GM21717 (cell line): ENCODE measurements around the gene KLHDC7A.

ENCODE experiments used
- ATAC-seq: cut with Tn5 transposase; IDR thresholded peaks from one replicate; pipeline ENCODE4 v1.9.1; 2021; ENCODE audit warnings: mild to moderate bottlenecking, moderate library complexity; ENCODE audit not compliant: unreplicated experiment

KLHDC7A gene

DNA sequence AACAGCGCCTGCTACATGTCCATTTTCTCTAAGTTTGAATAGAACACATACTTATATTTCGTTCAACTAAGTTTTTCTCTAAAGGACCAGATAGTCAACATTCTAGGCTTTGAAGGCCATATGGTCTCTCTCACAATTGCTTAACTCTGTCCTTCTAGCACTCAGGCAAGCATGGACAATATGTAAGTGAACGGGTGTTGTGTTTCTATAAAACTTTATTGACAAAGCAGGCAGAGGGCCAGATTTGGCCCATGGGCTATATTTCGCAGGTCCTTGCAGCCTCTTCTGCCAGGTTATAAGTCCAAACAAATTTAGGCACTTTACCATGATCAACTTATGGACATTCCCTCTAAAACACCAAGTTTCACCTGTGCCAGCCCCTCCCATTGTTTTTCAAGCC is 21.1 kb downstream of the KLHDC7A start:
- ATAC-seq: no peak

DNA sequence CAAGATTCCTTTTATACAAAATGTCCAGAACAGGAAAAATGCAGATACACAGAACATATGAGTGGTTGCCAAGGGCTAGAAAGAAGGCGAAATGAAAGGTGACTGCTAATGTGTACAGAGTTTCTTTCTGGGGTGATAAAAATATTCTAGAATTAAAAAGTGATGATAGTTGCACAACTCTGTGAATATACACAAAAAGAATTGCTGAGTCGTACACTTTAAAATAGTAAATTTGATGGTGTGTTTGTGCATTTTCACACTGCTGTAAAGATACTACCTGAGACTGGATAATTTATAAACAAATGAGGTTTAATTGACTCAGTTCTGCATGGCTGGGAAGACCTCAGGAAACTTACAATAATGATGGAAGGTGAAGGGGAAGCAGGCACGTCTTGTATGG is 23.9 kb downstream of the KLHDC7A start:
- ATAC-seq: no peak

DNA sequence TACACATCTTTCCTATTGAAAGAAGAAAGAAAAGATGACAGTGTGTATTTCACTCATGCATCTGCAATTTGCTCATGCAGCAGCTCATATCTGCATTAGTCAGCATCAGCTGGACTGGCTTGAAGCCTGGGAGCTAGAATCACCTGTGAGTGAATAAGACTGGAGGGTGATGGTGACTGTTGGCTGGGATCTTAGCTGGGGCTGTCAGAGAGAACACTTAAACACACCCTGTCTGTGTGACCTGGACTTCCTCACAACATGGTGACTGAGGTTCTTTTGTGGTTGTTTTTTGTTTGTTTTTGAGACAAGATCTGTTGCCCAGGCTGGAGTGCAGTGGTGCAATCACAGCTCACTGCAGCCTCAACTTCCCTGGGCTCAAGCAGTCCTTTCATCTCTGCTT is 24.9 kb downstream of the KLHDC7A start:
- ATAC-seq: no peak

DNA sequence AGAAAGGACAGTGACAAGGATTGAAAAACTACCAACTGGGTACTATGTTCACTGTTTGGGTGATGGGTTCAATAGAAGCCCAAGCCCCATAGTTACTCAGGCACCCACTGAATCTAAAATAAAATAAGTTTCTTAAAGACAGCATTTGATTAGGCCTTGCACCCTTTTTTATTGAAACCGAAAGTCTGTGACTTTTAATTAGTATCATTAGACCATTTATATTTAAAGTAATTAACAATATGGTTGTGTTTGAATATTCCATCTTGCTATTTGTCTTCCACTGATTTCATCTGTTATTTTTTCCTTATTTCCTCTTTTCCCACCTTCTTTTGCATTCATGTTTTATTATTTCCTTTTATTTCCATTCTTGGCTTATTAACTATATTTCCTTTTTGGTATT is 27.4 kb downstream of the KLHDC7A start:
- no peak for ATAC-seq

DNA sequence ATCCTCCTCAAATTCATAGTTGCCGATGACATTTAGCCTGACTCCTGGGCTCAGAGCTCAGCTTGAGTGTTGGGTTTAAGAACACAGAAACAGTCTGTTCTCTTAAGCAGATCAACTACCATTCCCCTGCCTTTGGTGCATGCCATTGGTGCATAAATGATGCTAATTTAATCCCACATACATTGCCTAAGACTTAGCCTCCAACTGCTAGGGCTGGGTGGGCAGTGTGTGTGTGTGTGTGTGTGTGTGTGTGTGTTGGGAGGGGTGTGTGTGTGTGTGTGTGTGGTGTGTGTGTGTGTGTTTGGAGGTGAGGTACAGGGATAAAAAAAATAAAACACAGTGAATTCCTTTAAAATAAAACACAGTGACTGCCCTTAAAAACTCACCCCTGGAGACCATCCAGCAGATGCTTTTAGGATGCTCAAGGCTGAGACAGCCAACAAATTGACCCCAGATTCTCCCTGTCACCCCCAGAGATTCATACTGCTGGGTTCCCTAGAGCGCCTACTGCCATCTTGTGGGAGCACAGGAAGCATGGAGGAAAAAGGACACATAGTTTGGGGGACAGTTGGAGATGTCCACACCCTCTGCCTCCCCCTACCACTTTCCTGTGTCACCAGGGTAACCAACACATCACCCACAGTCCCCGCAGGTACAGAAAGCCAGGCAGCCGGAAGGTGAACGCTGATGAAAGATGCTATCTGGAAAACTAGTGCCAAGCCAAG is 30.6 kb downstream of the KLHDC7A start:
- ATAC-seq: no peak

DNA sequence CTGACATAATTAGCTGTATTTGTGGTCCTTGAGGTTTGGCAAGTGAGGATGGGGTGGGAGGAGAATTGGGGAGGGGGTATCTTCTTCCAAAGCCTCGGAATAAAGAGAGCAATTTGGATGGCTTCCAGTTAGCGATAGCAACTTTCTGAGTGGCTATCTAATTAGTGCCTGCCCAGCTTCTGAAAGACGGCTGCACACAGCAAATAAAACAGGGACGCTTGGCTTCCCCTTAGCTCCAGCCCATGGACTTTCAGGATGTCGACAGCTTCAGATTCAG is 31.1 kb downstream of the KLHDC7A start:
- no peak for ATAC-seq

DNA sequence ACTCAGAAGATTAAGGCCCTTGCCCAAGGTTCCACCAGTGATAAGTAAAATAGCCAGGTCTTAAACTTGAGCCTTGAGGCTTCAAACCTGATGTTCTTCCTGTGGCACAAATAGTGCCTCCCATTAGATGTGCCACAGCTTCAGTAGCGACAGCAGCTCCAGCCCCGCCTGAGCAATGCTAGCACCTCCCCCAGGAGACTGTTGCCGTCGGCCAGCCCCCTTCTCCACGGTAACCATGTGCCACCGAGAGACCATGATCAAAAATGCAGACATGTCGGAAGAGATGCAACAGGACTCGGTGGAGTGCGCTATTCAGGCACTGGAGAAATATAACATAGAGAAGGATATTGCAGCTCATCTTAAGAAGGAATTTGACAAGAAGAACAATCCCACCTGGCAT is 32.2 kb downstream of the KLHDC7A start:
- ATAC-seq: no peak

DNA sequence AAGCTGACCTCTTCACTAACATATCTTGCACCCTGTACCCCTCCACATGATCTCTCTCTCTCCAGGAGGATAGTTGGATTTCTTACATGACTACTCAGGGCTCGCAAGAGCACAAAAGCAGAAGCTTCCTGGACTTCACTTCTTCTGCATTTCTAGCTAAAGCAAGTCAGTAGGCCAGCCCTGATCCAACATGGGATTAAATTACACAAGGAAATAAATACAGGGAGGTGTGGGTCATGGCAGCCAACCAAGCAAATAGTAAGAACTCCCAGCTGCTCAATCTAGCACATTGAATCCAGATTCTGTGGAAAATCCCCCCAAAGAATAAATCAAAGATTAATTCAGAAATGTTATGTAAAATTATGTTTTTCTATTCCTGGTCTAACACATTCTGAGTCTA is 33.3 kb downstream of the KLHDC7A start:
- ATAC-seq: no peak

DNA sequence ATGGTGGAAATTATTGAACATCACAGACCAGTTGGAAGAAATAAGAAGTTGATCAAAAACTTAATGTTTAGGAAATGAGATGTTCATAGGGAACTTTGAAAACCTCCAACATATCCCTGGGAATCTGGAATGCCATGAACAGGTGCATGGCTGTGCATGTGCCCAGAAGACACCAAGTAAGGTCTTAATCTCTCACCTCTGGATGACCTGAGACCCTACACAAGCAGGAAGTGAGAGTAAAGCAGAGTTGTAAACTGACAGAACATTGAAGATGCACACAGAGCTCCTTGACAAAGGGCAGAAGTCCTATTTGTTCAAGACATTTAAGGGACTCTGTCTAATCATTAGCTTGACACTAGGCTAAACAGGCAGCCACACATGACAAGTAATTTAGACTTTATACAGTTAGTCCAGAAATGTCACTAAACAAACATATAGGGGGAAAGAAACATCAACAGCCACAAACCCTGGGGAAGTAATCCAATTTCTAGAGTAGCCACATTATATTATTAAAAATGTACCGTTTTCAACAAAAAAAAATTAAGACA is 34.5 kb downstream of the KLHDC7A start:
- no peak for ATAC-seq

DNA sequence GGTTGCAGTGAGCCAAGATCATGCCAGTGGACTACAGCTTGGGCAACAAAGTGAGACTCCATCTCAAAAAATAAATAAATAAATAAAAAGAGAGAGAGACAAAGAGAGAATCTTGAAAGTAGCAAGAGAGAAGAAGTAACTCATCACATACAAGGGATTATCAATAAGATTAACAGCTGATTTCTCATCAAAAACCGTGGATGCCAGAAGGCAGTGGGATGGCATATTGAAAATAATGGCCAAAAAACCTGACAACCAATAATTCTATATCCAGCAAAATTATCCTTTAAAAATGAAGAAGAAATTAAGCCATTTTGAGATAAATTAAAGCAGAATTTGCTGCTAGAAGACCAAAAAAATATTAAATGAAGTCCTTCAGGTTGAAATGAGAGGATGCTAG is 35.7 kb downstream of the KLHDC7A start:
- no peak for ATAC-seq

DNA sequence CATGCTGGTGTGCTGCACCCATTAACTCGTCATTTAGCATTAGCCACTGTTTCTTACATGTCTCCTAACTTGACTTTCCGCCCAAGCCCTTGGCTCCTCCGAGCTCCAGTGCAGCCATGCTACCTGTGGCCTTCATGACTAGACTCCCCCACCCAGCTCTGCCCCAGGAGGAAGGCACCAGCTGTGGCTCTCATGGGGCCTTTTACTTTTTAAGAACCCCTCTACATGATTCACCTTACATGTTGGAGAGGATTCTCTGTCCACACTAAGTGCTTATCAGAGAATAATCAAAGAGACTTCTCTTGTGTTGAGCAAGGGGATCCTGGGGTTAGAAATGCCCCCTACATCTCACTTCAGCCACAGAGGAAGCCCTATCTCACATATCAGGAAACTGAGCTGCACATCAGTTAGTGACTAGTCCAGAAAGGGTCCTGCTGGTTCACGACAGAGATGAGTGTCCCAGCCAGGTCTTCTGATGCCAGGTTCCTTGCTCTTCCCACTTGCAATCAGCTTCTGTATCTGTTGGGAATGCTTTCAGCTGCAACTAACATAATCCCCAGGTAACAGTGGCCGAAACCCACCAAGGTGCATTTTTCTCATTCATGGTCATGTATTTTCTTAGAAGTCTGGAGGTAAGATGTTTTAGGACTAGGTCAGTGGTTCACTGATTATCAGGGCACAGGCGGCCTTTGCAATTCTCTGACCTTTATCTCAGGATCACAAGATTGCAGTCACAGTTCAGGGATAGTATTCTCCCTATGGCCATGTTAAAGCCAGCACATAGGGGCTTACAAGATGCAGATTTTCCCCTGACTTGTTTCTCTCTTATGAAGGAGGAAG is 45.9 kb downstream of the KLHDC7A start:
- no peak for ATAC-seq

DNA sequence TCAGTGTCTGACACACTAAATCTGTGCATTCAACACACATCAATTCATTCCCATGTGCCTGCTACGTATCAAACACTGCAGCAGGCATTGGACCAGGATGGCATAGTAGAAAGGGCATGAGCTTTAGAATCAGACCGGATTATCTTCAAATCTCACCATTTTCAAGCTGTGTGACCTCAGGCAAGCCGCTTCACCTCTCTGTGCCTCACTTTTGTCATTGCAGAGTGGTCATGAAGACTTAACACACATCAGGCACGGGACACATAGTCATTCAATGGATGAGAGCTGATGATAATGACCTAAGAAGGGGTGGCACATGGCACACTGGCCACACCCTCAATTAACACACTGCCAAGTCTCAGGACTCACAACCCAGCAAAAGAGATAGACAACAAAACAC is 46.8 kb downstream of the KLHDC7A start:
- ATAC-seq: no peak

DNA sequence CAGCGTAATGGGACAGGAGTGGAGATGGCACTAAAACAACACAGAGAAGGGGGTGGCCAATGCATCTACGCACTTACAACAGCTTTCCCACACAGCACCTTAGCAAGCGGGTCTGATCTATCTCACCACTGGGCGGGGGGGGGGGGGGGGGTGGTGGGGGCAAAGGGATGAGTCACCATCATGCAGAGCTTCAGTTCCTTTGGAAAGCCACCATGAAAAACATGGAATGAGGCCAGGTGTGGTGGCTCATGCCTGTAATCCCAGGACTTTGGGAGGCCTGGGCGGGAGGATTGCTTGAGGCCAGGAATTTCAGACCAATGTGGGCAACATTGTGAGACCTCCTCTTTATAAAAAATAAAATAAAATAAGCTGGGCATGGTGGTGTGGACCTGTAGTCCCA is 47.2 kb downstream of the KLHDC7A start:
- ATAC-seq: no peak

DNA sequence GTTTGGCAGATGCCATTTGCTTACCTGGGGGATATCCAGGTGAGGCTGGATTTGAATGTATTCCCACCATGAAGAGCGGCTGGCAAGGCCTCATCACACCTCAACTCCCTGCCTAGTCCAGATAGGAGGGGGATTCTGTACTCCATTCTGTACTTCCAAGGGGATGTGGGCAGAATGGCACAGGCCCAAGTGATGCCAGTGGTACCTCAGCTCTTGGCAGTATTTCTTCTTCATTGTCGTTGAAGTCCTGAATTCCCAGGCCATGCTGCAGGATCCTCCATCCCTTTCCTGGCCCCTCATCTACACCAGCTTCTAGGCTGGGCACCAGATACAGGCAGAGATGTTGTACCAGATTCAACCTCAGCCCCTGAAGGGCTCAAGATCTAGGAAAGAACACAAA is 47.9 kb downstream of the KLHDC7A start:
- ATAC-seq: no peak

DNA sequence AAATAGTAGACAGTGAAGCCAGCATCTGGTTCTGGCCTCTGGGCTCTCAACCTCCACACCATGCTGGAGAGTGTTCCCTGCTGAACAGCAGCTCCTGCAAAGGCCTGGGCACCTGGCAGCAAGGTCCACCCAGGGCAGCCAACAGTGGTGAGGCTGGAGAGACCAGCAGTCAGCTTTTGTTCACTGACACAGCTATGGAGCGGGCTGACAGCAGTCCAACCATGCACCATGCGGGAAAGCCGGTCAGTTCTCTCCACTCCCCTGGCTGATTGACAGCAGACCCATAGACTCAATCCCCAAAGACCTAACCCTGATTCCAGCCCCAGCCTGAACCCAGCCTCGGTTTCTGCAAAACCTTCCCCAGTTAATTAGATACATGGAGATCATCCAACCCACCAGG is 49.0 kb downstream of the KLHDC7A start:
- no peak for ATAC-seq

DNA sequence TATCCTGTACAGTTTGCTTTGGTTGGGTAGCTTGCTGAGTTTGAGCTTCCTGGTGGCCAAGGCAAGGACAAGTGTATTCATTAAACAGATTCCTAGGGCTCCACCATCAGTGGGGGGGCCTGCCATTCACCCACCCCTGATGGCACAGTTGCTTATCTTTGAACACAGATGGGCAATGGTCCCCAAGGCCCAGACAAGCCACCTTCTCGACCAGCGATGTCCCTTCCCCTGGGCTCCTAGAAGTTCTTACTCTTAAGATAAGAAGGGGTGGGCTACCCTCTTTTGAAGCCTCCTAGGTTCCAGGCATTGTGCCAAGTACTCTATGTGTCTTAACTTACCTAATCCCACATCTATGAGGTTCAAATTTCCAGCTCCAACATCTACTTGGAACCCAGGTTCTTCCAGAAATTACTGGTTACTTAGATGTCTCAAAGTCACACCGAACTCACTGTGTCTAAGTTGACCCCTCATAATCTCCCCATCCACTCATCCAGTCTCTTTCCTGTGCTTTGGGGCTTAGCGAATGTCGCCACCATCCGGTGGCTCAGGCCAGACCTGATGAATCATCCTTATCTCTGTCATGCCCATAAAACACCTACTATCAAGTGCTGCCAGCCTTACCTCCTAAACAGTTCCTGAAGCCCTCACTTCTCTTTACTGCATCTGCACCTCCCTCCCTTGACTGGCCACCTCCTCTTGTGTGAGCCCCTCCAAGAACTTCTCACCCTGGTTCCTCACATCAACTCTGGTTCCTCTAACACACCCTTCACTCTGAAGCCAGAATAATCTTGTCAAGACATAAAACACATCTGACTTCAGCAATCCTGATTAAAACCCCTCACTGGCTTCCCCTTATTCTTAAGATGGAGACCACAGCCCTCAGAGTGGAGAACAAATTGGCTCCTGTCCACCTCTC is 50.1 kb downstream of the KLHDC7A start:
- ATAC-seq: no peak

DNA sequence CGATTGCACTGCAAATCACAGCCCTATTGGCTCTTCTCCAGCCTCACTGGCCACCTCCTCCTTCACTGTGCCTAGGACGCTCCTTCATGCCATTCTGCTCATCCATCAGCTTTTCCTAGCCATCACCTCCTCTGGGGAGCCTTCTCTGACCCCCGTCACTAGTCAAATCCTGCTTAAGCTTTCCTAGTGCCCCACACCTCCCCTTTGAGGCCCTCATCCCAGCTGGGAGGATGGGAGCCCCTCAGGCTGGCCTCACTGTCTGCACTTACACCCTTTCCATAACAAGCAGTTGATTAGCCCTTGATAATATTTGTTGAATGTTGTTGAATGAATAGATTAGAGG is 50.7 kb downstream of the KLHDC7A start:
- ATAC-seq: no peak

DNA sequence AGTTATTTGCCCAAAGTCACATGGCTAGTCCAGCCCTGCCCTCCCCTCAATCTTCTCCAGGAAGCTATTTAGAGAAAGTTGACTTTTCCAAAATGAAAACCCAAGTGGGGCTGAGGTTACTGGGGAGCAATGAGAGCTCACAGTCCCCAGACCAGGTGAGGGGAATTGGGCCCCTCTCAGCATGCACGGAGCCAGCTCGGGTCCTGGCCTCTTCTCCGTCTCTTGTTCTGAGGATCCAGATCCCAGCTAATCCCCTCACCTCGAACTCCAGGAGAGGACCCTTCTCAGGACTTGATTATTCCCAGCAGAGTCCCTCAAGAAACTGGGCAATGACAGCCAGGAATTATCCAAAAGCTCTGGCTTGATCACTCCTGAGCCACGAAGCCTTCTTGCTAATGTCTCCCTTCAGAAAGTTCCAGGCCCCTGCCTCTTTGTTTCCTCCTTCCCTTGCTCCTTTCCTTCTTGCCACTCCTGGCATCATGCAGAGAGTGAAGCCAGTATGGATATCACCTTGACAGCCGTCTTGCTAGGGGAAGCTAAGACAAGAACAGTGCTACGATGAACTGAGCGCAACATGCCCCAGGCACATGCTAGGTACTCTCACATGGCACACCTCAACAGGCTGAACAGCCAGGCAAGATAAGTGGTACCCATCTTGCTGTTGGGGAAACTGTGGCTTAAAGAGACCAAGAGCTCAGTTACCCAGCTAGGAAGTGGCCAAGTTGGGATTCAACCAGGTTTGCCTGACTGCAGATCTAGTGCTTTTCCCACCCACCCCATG is 51.9 kb downstream of the KLHDC7A start:
- ATAC-seq: no peak

DNA sequence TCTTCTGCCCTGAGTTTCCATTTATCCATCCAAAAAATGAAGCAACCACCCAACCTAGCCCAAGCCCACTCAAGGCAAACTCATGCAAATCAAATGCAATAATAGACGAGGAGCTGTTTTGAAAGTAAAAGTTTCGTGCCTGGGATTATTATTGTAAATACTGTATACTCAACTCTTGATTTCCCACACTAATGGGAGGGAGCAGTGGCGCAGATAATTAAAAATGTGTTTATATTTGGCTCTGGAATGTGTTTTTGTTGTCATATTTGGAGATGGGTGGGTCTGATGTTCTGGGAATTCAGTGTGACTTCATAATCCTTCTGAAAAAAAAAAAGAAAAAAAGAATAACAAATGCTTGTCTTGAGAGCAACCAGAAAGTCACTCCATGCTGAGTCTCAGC is 52.5 kb downstream of the KLHDC7A start:
- ATAC-seq: no peak

DNA sequence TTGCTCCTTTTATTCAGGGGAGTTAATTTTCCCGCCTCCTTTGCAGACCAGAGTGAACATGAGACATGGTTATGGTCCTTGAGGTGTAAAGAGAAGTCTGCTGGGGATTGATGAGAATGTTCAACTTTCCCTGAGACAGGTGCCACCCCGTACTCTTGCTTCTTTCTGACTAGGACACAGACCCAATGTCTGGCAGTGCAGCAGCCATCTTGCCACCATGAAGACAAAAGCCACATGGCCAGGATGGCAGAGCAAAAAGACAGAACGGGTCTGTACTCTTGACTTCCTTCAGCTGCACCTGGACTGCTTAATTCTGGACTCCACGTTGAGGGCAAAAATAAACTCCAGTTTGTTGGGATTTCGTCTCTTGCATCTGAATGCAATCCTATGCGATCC is 54.1 kb downstream of the KLHDC7A start:
- ATAC-seq: no peak
